ENCODE results near the gene DPYSL3.

Gene DPYSL3

GRCh38 chr5:147512659-147513379, 3.0 kb upstream of the DPYSL3 start:
- DNase-seq: no peak

- no peak for DNase-seq
Measured at GRCh38 chr5:147510885-147511284, 1.0 kb upstream of the DPYSL3 start.

GRCh38 chr5:147509041-147509709, 693 bp downstream of the DPYSL3 start:
- DNase-seq: no peak

GRCh38 chr5:147508711-147509040, 1.2 kb downstream of the DPYSL3 start:
- no peak for DNase-seq

GRCh38 chr5:147507480-147508126, 2.3 kb downstream of the DPYSL3 start:
- no peak for DNase-seq

GRCh38 chr5:147504535-147504934, 5.3 kb downstream of the DPYSL3 start:
- DNase-seq: no peak

- DNase-seq: no peak
Measured at GRCh38 chr5:147504011-147504410, 5.9 kb downstream of the DPYSL3 start.

- no peak for DNase-seq
Measured at GRCh38 chr5:147490989-147491388, 18.9 kb downstream of the DPYSL3 start.

GRCh38 chr5:147487031-147487750, 22.7 kb downstream of the DPYSL3 start:
- DNase-seq: no peak

- DNase-seq: no peak
Measured at GRCh38 chr5:147485814-147486213, 24.1 kb downstream of the DPYSL3 start.

- no peak for DNase-seq
Measured at GRCh38 chr5:147485046-147485445, 24.8 kb downstream of the DPYSL3 start.

- DNase-seq: no peak
Measured at GRCh38 chr5:147484708-147485020, 25.2 kb downstream of the DPYSL3 start.

GRCh38 chr5:147483961-147484707, 25.7 kb downstream of the DPYSL3 start:
- peak; percentile 87 for DNase-seq

- no peak for DNase-seq
Measured at GRCh38 chr5:147483188-147483790, 26.6 kb downstream of the DPYSL3 start.

GRCh38 chr5:147482706-147483180, 27.1 kb downstream of the DPYSL3 start:
- no peak for DNase-seq

GRCh38 chr5:147481874-147482705, 27.8 kb downstream of the DPYSL3 start:
- DNase-seq: no peak

- DNase-seq: no peak
Measured at GRCh38 chr5:147481376-147481775, 28.5 kb downstream of the DPYSL3 start.

GRCh38 chr5:147479949-147480348, 29.9 kb downstream of the DPYSL3 start:
- DNase-seq: no peak

- no peak for DNase-seq
Measured at GRCh38 chr5:147479444-147479843, 30.4 kb downstream of the DPYSL3 start.

- DNase-seq: no peak
Measured at GRCh38 chr5:147474140-147474539, 35.7 kb downstream of the DPYSL3 start.

- DNase-seq: peak; percentile 22
Measured at GRCh38 chr5:147472664-147473475, 37.0 kb downstream of the DPYSL3 start.
